SW480 (cell line): ENCODE data around the gene DSTN.
A peak's percentile ranks its signal among the peaks of the same experiment; 100 is the strongest.
"Not testable (repeated sequence)": the region's sequence is repeated elsewhere in the genome, so short reads cannot be mapped to it uniquely, and the experiment has no call there.

Experiments
- DNase-seq: peaks from one replicate; pipeline ENCODE4 v3.0.0-alpha.2; 2016; ENCODE audit warnings: low spot score

Gene DSTN

DNA sequence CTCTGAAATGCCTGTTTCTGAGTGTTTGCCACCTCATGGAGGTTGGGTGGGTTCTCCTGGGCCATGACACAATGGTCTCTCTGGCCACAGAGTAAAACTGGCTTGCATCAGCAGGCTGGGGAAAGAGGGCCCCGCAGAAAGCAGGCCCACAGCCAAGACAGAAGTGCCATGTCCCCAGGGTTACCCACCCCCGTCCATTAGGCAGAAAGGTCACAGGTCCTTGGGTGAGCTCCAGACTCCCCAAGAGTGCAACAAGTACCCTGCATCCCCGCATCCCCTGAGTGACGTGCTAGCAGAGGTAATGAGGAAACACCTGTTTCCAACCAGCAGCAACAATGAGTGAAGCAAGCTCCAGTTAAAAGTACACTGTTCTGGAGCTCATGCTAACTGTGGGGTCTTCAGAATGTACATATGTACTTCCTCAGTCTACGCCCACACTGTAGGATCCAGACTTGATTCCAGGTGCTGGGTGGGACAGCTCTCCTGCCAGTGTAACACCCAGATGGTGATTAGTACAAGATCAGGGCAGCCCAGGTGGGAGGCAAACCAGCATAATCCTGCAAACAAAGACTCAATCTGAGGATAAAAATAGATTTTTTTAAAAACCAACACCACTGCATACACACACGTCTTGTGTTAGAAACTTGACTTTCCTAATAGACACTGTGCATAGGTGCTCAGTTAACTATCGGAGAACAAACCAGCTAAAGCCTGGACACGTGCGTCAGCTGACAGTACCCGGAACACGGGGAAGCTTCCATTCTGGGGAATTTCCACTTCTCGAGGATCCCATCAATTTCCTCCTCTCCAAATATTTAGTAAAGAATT, 80.6 kb downstream of the DSTN start:
- DNase-seq = no peak

DNA sequence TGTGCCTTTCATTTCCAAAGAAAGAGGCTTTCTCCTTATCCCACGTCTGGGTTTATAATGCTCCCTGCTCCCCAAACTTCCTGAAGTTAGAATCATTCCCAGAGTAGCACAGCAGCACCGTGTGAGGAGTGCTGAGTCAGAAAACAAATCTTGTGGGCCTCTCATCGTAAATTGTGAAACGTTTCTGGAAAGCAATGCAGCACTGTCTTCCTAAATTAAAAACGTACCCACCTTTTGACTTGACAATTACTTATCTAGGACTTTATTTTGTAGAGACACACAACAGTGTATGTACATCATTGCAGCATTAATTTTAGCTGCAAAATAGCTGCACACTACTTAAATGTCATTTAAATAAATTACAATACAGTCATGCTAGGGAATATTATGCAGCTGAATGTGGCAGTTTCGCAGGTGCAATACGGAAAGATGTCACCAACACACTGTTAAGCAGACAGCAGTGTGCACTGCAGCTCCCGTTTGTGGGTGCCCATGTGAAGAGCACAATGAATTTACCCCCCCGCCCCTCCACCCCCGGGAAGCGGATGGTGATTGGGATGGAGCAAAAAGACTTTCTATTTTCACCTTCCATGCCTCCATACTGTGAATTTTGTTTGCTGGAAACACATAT, 81.4 kb downstream of the DSTN start:
- no peak for DNase-seq

DNA sequence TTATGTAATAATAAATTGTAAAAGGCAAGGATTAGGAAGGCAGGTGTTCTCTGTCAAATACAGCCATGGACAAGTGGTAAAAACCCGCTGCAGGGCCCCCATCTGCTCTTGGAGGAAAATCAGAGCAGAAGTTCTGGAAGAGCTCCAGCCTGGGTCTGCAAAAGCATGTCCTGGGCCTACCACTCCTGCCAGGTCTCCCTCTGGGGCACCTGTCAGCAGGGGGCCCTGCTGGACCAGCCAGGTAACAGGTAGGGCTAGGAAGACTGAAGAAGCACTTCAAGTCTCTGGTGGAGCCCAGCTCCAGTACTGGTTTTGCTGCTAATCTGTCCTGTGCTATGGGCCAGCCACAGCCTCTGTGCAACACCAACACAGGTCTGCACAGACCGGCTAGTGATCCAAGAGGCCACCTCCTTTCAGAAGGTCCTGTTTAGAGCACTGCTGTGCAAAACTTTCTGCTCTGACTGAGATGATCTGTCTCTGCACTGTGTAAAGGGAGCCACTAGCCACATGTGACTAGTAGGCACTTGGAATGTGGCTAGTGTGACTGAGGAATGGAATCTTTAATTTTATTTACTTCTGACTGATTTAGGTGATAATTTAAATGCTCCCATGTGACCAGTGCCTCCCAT, 82.0 kb downstream of the DSTN start:
- peak; percentile 41 for DNase-seq

DNA sequence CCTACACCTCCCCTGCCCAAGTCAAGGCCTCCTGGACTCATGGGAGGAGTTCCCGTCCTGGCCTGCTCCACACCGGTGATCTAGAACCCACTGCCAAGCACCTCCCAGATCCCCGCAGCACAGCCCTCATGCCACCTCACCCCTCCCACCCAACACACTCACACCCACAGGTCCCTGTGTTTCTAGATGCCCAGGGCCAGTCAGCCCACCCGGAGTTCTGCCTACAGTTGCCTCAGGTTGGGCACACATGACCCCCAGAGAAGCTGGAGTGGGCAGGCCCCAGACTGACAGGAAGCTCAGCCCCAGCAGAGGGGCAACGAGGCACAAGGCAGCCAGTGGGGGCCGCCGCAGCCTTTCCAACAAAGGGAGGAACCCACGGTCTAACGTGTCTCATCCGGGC, 82.5 kb downstream of the DSTN start:
- DNase-seq = no peak

DNA sequence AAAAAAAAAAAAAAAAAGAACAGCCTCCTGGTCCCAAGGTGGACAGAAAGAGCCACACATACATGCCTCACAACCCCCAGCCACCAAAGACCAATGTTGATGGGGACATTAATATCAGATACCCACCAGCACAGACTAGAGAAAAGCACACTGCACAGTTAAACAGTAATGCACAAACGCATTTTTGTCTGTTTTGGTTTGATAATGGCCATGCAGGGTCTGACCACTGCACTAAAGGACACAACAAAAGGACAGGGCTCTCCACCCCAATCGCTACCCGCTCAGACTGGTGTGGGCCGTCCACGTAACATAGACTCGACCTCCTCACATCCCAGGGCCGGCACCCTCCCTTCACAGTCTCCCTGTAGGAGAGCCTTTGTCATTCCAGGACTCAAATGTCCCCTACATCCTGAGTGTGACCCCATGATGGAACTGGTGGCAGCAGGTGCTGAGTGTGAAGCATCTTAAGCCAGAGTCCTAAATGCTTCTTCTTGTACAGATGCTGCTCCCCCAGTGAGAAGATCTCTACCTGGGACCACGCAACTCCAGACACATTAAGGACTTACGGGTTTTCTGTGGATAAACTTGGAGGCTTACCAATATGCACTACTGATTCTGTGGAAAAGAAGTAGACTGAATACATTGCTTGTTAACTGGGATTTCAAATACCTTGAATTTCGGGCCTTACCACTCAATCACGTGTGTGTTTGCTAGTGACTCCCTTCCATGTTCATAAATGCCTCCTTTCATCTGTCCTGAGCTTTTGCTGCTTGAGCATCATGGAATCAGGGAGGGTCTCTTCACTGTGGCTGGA, 84.2 kb downstream of the DSTN start:
- no peak for DNase-seq

DNA sequence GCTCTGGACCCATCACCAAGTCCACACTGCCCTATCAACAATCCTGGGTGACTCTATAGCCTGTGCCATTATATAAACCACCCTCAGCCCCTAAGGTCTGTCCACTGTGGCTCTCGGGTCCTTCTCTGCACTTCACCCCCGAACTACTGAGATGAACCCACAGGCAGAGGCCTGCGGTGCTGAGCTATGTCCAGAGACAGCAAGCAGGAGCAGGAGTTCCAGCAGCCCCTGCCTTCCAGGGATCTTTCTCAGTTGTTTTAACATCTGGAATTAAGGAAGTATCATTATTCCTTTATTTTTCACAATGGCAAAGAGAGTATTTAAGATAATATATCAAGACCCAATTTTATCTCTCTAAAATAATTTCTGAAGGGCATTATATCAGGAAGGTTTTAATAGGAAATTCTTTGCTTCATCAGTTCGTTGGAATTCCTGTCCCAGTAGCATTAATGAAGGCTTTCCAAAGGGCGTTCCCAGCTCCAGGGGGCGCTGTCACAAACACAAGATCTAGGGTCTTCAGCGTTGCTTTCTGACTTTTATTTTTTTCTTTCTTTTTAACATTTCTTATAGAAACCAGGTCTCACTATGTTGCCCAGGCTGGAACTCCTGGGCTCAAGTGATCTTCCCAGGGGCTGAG, 84.9 kb downstream of the DSTN start:
- DNase-seq = peak; percentile 22

DNA sequence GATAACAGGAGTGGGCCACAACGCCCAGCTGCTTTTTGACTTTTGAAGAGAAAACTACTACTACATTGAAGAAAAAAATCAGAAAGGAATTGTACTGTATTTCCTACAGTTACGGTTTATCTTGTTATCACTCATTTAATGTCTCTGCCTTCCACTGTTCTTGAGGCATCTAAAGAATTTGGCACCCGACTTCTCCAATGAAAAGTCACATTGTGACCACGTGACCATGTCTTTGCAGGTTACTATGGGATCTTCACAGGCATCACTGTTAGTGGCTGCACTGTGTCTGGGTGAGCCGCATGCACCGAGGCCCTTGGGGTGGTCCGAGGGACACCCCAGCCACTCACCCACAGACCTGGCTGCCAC, 85.4 kb downstream of the DSTN start:
- DNase-seq = no peak

DNA sequence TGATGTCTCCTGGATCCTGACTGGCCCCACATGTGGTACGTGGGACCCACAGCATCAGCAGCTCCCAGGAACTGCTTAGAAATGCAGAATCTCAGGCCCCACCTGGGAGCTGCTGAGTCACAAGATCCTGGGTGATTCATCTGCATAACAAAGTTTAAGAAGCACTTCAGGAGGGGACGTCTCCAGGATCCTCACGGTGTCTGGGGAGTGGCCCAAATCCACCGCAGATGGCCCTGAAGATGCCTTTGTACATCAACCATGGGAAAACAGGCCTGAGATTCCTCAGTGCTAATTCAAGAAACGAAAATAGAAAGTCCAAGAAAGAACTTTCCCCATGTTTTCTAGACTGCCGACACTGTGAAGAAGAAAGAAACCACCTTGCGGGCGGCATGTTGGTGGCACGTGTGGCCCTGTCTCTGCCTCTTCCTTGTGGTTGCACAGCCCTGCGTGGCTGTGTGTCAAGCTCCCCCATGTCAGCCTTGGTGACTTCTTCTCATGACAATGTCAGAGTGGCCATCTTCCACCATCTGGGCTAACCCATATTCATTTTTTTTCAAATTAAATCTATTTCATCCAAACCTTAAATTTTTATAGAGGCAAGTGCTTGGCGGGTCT, 86.1 kb downstream of the DSTN start:
- DNase-seq = no peak

DNA sequence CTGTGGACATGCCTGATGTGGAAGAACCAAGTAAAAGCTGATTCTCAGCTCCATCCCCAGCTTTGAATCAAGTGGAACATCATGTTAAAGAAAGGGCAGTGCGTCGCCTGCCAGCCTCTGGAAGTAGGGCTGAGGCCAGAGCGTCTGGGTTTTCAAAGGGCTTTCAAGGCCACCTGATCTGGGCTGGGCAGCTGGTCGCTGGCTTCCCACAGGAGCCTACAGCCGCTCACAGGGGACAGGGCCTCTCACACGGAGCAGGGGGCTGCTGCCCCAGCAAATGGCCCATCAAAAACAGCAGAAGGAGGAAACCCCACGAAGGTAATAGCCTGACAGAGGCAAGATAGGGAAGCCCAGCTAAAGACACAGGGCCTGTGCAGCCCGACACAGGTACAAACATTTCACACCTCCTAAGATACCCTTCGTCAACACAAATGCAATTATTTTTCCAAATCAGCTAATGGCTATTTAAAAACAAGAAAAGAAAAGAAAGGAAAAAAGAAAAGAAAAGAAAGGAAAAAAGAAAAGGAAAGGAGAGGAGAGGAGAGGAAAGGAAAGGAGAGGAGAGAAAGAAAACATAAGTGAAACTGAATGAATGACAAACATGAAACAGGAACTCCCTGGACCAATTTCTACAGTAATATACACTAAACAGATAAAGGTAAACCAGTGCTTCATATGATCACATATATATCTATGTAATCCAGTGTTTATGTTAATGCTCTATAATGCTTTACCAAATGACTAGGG, 87.4 kb downstream of the DSTN start:
- DNase-seq = no peak

DNA sequence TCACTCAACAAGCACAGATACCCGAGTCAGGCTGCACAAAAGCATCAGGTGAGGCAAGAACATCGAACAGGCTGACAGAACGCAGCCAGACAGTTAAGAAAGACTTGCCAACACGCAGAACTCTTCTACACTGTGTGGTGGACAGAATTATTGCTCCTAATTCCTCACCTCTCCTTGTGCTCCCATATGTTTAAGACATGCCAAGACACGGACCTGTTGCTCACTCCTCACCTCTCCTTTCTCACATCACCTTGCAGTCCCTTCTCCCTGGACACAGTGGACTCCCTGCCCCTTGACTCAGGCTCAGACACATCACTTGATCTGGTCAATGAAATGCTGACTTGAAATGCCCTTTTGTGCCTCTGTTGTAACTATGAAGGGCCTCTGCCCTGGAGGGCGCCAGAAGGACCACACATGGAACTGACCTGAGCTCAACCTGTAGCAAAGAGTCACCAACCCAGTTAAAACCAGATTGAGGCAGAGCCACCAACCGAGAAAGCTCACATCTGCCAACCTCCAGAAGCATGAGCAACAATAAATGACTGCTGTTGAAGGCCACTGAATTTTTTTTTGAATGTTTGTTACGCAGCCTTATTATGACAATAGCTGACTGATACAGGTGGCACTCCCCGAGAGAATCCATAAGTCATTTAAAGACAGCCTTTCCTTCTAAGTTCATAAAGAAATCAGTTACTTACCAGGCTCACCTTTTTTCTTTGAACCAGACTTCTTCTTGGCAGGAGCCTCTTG, 88.2 kb downstream of the DSTN start:
- no peak for DNase-seq

DNA sequence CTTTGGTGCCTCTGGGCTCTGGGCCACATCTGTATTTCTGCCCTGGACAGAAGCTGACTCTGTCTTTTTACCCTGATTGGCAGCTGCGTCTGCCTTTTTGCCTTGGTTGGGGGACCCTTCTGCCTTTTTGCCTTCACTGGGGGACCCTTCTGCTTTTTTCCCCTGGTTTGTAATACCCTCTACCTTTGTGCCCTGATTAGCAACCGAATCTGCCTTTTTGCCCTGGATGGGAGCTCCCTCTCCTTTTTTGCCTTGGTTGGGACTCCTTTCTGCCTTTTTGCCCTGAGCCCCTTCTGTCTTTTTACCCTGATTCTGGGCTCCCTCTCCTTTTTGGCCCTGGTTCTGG, 88.7 kb downstream of the DSTN start:
- no peak for DNase-seq

DNA sequence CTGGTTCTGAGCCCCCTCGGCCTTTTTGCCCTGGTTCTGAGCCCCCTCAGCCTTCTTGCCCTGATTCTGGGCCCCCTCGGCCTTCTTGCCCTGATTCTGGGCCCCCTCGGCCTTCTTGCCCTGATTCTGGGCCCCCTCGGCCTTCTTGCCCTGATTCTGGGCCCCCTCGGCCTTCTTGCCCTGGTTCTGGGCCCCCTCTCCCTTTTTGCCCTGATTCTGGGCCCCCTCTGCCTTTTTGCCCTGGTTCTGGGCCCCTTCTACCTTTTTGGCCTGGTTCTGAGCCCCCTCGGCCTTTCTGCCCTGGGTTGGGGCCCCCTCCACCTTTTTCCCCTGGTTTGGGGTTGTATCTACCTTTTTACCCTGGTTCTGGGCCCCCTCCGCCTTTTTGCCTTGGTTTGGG, 89.5 kb downstream of the DSTN start:
- DNase-seq = not testable (repeated sequence)
